GM12891 (cell line): ENCODE results near the gene GMDS.

Source experiments
- POLR2A ChIP-seq: IDR thresholded peaks from 2 replicates; pipeline ENCODE4 v1.6.1; 2011; ENCODE audit warnings: low read depth, low read length, control low read depth
- POLR2AphosphoS5 ChIP-seq: IDR thresholded peaks from 2 replicates; pipeline ENCODE4 v1.6.1; 2011; ENCODE audit warnings: low read depth, low read length, control low read depth
- TAF1 ChIP-seq: IDR thresholded peaks from 2 replicates; pipeline ENCODE4 v1.6.1; 2011; ENCODE audit warnings: low read depth, low read length, control low read depth

GRCh38 chr6:2094642-2095041, 150.8 kb downstream of the GMDS start:
- TF ChIP-seq POLR2A (no peak), POLR2AphosphoS5 (no peak), TAF1 (no peak)
